ENCODE results near the gene PHRF1.
A peak's percentile ranks its signal among the peaks of the same experiment; 100 is the strongest.

Gene PHRF1

GRCh38 chr11:575996-576768 is at the start of gene PHRF1:
PHRF1 (plus strand) TSS chr11:576470; CDS start chr11:581513, 5,043 bp downstream.
- DNase-seq = peak; percentile 95

DNA sequence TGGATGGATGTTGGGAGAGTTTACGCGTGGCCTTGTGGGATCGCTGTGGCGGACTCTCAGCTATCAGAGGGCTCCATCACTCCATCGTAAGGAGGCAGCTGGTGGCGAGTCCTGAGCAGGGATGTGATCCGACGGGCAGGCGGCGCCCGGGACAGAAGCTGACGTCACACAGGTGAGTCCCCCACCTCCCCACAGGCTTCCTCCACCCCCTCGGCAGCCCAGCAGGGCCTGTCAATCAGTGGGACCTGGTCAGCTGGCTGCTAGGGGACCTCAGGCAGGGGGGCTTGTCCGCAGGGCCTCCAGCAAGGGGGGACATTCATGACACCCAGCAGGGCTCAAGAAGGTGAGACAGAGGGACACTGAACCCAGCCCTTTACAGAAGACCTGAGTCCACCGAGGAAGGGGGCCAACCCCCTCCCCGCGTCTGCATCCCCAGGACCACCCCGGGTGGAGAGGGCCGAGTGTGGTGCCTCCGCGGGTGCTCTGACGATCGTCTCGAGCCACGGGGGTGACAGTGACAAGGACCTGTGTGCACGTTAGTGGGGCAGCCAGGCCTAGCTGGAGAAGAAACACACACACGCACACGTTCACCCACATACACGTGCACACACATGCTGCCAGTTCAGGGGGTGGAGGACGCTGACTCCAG is 48.0 kb upstream of the PHRF1 start:
- no peak for DNase-seq

GRCh38 chr11:528815-529727 is 47.2 kb upstream of the PHRF1 start:
- DNase-seq = no peak

- no peak for DNase-seq
Measured at GRCh38 chr11:529728-530411, 46.4 kb upstream of the PHRF1 start.

- no peak for DNase-seq
Measured at GRCh38 chr11:530960-531831, 45.1 kb upstream of the PHRF1 start.

GRCh38 chr11:531919-532526 is 44.2 kb upstream of the PHRF1 start:
- DNase-seq = no peak

DNA sequence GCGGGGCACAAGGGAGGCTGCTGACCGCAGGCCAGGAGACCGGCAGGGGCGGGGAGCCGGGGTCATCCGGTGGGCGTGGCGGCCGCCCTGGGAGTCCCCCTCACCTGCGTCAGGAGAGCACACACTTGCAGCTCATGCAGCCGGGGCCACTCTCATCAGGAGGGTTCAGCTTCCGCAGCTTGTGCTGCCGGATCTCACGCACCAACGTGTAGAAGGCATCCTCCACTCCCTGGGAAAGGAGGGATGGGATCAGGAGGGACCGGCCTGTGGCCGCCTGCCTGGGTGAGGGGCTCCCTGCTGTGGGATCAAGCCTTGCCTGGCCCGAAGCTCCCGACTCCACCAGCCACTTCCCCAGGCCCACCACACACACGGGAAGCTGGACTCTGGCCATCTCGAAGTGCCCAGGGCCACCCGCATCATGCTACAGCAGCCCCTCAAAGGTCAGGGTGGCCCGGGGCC is 43.7 kb upstream of the PHRF1 start:
- no peak for DNase-seq

GRCh38 chr11:532986-533585 is 43.2 kb upstream of the PHRF1 start:
- DNase-seq = no peak

- DNase-seq = no peak
Measured at GRCh38 chr11:533586-534395, 42.5 kb upstream of the PHRF1 start.

DNA sequence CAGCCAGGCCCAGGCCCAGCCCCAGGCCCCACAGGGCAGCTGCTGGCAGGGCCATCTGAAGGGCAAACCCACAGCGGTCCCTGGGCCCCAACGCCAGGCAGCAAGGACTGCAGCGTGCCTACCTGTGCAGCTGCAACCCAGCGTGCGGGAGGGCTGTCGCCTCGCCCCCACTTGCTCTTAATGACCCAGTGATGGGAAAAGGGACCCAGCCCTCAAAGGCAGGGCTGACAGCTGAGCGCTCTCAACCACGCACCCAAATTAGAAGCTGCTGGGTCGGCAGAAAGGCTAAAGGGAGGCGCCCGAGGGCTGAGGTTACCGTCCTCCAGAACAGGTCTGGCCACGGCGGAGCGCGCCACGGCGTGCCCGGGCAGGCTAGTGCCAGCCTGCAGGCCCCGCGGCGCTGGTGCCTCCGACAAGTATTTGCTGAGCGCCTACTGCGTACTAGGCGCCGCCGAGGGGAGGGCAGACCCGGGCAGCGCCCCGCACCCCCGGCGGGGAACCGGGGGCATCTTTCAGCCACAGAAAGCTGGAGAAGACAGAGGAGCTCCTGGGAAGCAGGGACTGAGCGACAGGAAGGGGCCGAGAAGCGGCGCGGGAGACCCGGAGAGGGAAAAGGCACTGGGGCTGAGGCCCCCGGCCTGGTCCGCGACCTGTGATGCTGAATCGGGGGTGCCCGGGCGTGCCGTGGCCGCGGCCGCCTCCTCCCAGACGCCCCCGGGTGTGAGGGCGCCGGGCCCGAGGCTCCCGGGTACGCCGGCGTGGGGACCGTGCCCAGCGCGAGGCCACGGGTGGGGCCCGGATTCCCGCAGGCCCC is 41.7 kb upstream of the PHRF1 start:
- DNase-seq = peak; percentile 51

DNA sequence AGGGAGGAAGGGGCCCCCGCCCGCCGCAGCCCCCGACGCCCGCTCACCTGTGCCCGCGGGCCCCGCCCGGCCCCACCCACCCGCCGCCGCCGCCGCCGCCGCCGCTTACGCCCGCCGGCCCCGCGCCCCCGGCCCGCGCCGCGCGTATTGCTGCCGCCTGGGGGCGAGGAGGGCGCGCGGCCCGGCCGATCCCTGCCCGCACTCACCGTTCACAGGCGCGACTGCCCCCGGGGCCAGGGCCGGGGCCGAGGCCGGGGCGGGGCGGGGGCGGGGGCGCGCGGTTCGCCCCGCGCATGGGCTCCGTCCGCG is 41.1 kb upstream of the PHRF1 start:
- DNase-seq = no peak

- DNase-seq = peak; percentile 96
Measured at GRCh38 chr11:535519-536454, 40.5 kb upstream of the PHRF1 start, which contains the start of gene HRAS. HRAS (minus strand) TSS chr11:535576.

GRCh38 chr11:536841-537621 is 39.2 kb upstream of the PHRF1 start, which contains the start of gene LRRC56:
LRRC56 (plus strand) TSS chr11:537527; CDS start chr11:540685, 3,158 bp downstream.
- peak; percentile 95 for DNase-seq

GRCh38 chr11:537622-538430 is 38.4 kb upstream of the PHRF1 start:
- no peak for DNase-seq

DNA sequence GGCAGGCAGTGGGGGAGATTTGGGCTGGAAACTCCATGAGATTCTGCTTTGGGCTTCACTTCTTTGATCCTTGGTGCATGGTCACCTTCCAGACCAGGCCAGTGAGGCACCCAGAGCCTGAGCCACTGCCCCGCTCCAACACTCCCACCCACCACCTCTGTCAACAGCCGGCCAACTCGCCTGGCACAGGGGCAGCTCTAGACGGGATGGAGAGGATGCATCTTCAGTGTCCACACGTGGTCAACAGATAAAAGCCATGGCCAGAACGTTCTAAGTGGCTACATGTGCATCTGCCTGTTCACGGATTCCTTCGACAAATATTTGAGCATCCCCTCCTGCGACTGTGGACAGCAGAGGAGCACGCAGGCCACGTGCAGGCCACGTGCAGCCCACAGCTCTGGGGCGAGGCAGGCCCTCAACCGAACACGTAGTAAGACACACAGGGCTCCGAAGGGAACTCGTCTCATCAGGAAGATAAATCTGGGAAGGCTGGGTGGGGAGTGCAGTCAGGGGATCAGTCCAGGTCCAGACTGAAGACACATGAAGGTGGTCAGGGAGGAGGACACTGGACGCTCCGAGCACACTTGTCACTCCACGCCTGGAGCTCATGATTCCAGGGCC is 37.7 kb upstream of the PHRF1 start:
- DNase-seq = no peak

All from stimulated activated CD8-positive, alpha-beta memory T cell treated with anti-CD3 and anti-CD28 coated beads, Interleukin-4, amount 100 ng/mL, for 48 hours (primary cell).